Activated CD8-positive, alpha-beta T cell treated with anti-CD3 and anti-CD28 coated beads, Interleukin-2, amount 10 ng/mL, durations not matched to agents 7 days and 5 days (primary cell): ENCODE measurements around the gene SUSD3. TPM values are rescaled to one million over a fixed set of nuclear protein-coding genes. Genes with fewer than 3 reads are reported as not detected.

Source experiments
- ATAC-seq: fragments of 150-1000 bp; cut with Tn5 transposase; one replicate; pipeline ENCODE4 v1.10.0; 2021; ENCODE audit warnings: moderate library complexity
- CTCF ChIA-PET: fragments of 350-600 bp; sonication (Branson Sonifier 250); formaldehyde crosslinking; loops from one replicate; lab custom pipeline; 2021; ENCODE audit warnings: antibody characterized with exemption; lab: Charles Lee
- POLR2A ChIA-PET: fragments of 350-600 bp; sonication (Branson Sonifier 250); formaldehyde crosslinking; loops from one replicate; lab custom pipeline; 2021; ENCODE audit warnings: antibody characterized with exemption; lab: Charles Lee
- DNase-seq: peaks from one replicate; pipeline ENCODE4 v3.0.0-alpha.2; 2020
- H3K27ac Mint-ChIP-seq: one replicate; pipeline ENCODE4 v1.8.0; 2021; ENCODE audit warnings: mild to moderate bottlenecking, mixed read lengths
- H3K27me3 Mint-ChIP-seq: one replicate; pipeline ENCODE4 v1.8.0; 2021; ENCODE audit warnings: low read depth, mixed read lengths
- H3K36me3 Mint-ChIP-seq: one replicate; pipeline ENCODE4 v1.8.0; 2021; ENCODE audit warnings: low read depth, mixed read lengths
- H3K4me1 Mint-ChIP-seq: one replicate; pipeline ENCODE4 v1.8.0; 2021; ENCODE audit warnings: low read depth, mixed read lengths
- H3K4me3 Mint-ChIP-seq: one replicate; pipeline ENCODE4 v1.8.0; 2021; ENCODE audit warnings: mild to moderate bottlenecking, mixed read lengths
- H3K9me3 Mint-ChIP-seq: one replicate; pipeline ENCODE4 v1.8.0; 2022; ENCODE audit warnings: mixed read lengths; ENCODE audit not compliant: insufficient read depth
- total RNA-seq, 2 experiments: library from RNA; stranded (reverse); gene quantifications; one replicate each; pipeline ENCODE4 v1.2.3, GENCODE V29; 2021

Gene SUSD3
- total RNA-seq, 2 experiments from 2014 or later = 57.9 to 59.6 TPM

- H3K9me3 Mint-ChIP-seq = no peaks in the 10 kb centered on the region
- peaks cover 42% of the 10 kb centered on the region for H3K4me1 Mint-ChIP-seq
- H3K36me3 Mint-ChIP-seq = peaks cover 12% of the 10 kb centered on the region
- DNase-seq (no peak), ATAC-seq (no peak)
- ChIA-PET POLR2A (interaction anchor here (1.2 kb wide), 1 partner anchor 10 kb away, joined by 4 read pairs; no protein-coding TSS in a partner anchor), CTCF (interaction anchor here (1.3 to 1.5 kb wide), 2 partner anchors 36 to 69 kb away, joined by 3 to 6 read pairs; no protein-coding TSS in a partner anchor)
- no peak overlapping the region for H3K4me3 Mint-ChIP-seq
- peak overlapping the region; percentile 15 for H3K27ac Mint-ChIP-seq
- no peaks in the 10 kb centered on the region for H3K27me3 Mint-ChIP-seq
Observed at GRCh38 chr9:93039976-93040375, 18.5 kb upstream of the SUSD3 start.

GRCh38 chr9:93040409-93040808 lies 18.1 kb upstream of the SUSD3 start:
- H3K4me3 Mint-ChIP-seq = no peak overlapping the region
- H3K36me3 Mint-ChIP-seq = peaks cover 12% of the 10 kb centered on the region
- POLR2A ChIA-PET = interaction anchor here (0.7 kb wide), 1 partner anchor 12 kb away, joined by 4 read pairs; no protein-coding TSS in a partner anchor
- peak overlapping the region; percentile 15 for H3K27ac Mint-ChIP-seq
- CTCF ChIA-PET = interaction anchor here (1.3 to 1.5 kb wide), 2 partner anchors 37 to 68 kb away, joined by 3 to 6 read pairs; no protein-coding TSS in a partner anchor
- no peaks in the 10 kb centered on the region for H3K27me3 Mint-ChIP-seq
- H3K9me3 Mint-ChIP-seq = no peaks in the 10 kb centered on the region
- ATAC-seq = no peak
- peaks cover 42% of the 10 kb centered on the region for H3K4me1 Mint-ChIP-seq
- DNase-seq = no peak

GRCh38 chr9:93041108-93041802 lies 17.2 kb upstream of the SUSD3 start:
- Mint-ChIP-seq H3K27me3 (no peaks in the 10 kb centered on the region), H3K9me3 (no peaks in the 10 kb centered on the region), H3K27ac (peak overlapping the region; percentile 79), H3K4me3 (no peak overlapping the region), H3K4me1 (peaks cover 39% of the 10 kb centered on the region), H3K36me3 (peaks cover 12% of the 10 kb centered on the region)
- POLR2A ChIA-PET = interaction anchor here (0.7 to 1.8 kb wide), 4 partner anchors 13 to 77 kb away, joined by 4 to 7 read pairs (median 4); no protein-coding TSS in a partner anchor
- DNase-seq (no peak), ATAC-seq (no peak)
- CTCF ChIA-PET = interaction anchor here (0.6 to 1.1 kb wide), 3 partner anchors 12 to 29 kb away, joined by 3 read pairs; no protein-coding TSS in a partner anchor

GRCh38 chr9:93043122-93043521 lies 15.4 kb upstream of the SUSD3 start:
- H3K27me3 Mint-ChIP-seq = peaks cover 2% of the 10 kb centered on the region
- no peak for DNase-seq
- ChIA-PET CTCF (interaction anchor here (1.9 kb wide), 1 partner anchor 16 kb away, joined by 5 read pairs; no protein-coding TSS in a partner anchor), POLR2A (no interaction called here)
- no peaks in the 10 kb centered on the region for H3K9me3 Mint-ChIP-seq
- no peak overlapping the region for H3K4me3 Mint-ChIP-seq
- no peak for ATAC-seq
- no peak overlapping the region for H3K27ac Mint-ChIP-seq
- H3K4me1 Mint-ChIP-seq = peaks cover 33% of the 10 kb centered on the region
- H3K36me3 Mint-ChIP-seq = peaks cover 9% of the 10 kb centered on the region

- ChIA-PET POLR2A (no interaction called here), CTCF (no interaction called here)
- H3K27me3 Mint-ChIP-seq = peaks cover 4% of the 10 kb centered on the region
- ATAC-seq = no peak
- H3K9me3 Mint-ChIP-seq = no peaks in the 10 kb centered on the region
- DNase-seq = no peak
- no peak overlapping the region for H3K27ac Mint-ChIP-seq
- H3K4me3 Mint-ChIP-seq = no peak overlapping the region
- H3K4me1 Mint-ChIP-seq = peaks cover 44% of the 10 kb centered on the region
- peaks cover 9% of the 10 kb centered on the region for H3K36me3 Mint-ChIP-seq
Observed at GRCh38 chr9:93045521-93045920, 13.0 kb upstream of the SUSD3 start.

GRCh38 chr9:93048566-93049448 lies 9.7 kb upstream of the SUSD3 start:
- ATAC-seq (peak; percentile 77), DNase-seq (peak; percentile 58)
- POLR2A ChIA-PET = interaction anchor here (0.6 to 1.4 kb wide), 3 partner anchors 15 to 23 kb away, joined by 3 to 4 read pairs (median 3); no protein-coding TSS in a partner anchor
- Mint-ChIP-seq H3K4me3 (no peak overlapping the region), H3K36me3 (peaks cover 4% of the 10 kb centered on the region), H3K4me1 (peaks cover 23% of the 10 kb centered on the region), H3K27ac (peak overlapping the region; percentile 32), H3K27me3 (peaks cover 4% of the 10 kb centered on the region), H3K9me3 (no peaks in the 10 kb centered on the region)
- CTCF ChIA-PET = interaction anchor here (1.1 to 1.6 kb wide), 2 partner anchors 12 to 28 kb away, joined by 4 read pairs; no protein-coding TSS in a partner anchor

GRCh38 chr9:93049491-93049890 lies 9.0 kb upstream of the SUSD3 start:
- peak overlapping the region; percentile 61 for H3K27ac Mint-ChIP-seq
- ChIA-PET CTCF (interaction anchor here (1.6 to 1.8 kb wide), 2 partner anchors 28 to 46 kb away, joined by 4 to 5 read pairs; no protein-coding TSS in a partner anchor), POLR2A (interaction anchor here (0.6 to 1.4 kb wide), 3 partner anchors 10 to 24 kb away, joined by 3 to 4 read pairs (median 3); no protein-coding TSS in a partner anchor)
- no peak for ATAC-seq
- H3K36me3 Mint-ChIP-seq = peaks cover 4% of the 10 kb centered on the region
- H3K9me3 Mint-ChIP-seq = no peaks in the 10 kb centered on the region
- peaks cover 4% of the 10 kb centered on the region for H3K27me3 Mint-ChIP-seq
- no peak for DNase-seq
- no peak overlapping the region for H3K4me3 Mint-ChIP-seq
- H3K4me1 Mint-ChIP-seq = peaks cover 24% of the 10 kb centered on the region

GRCh38 chr9:93050231-93050630 lies 8.3 kb upstream of the SUSD3 start:
- CTCF ChIA-PET = interaction anchor here (1.3 to 1.8 kb wide), 3 partner anchors 25 to 47 kb away, joined by 3 to 5 read pairs (median 4); no protein-coding TSS in a partner anchor
- POLR2A ChIA-PET = interaction anchor here (1.0 kb wide), 1 partner anchor 11 kb away, joined by 4 read pairs; no protein-coding TSS in a partner anchor
- H3K4me1 Mint-ChIP-seq = peaks cover 29% of the 10 kb centered on the region
- H3K9me3 Mint-ChIP-seq = no peaks in the 10 kb centered on the region
- no peak overlapping the region for H3K27ac Mint-ChIP-seq
- DNase-seq (no peak), ATAC-seq (no peak)
- H3K4me3 Mint-ChIP-seq = no peak overlapping the region
- H3K36me3 Mint-ChIP-seq = peaks cover 4% of the 10 kb centered on the region
- peaks cover 4% of the 10 kb centered on the region for H3K27me3 Mint-ChIP-seq

- H3K4me3 Mint-ChIP-seq = no peak overlapping the region
- H3K27ac Mint-ChIP-seq = no peak overlapping the region
- CTCF ChIA-PET = interaction anchor here (1.3 to 2.5 kb wide), 3 partner anchors 23 to 48 kb away, joined by 3 to 8 read pairs (median 4); no protein-coding TSS in a partner anchor
- POLR2A ChIA-PET = interaction anchor here (0.6 to 0.9 kb wide), 2 partner anchors 12 to 23 kb away, joined by 4 read pairs; no protein-coding TSS in a partner anchor
- peaks cover 4% of the 10 kb centered on the region for H3K27me3 Mint-ChIP-seq
- DNase-seq (no peak), ATAC-seq (no peak)
- no peaks in the 10 kb centered on the region for H3K36me3 Mint-ChIP-seq
- H3K4me1 Mint-ChIP-seq = peaks cover 31% of the 10 kb centered on the region
- H3K9me3 Mint-ChIP-seq = no peaks in the 10 kb centered on the region
Observed at GRCh38 chr9:93051680-93052089, 6.8 kb upstream of the SUSD3 start.

GRCh38 chr9:93052791-93053540 lies 5.5 kb upstream of the SUSD3 start:
- Mint-ChIP-seq H3K27me3 (peaks cover 2% of the 10 kb centered on the region), H3K4me3 (no peak overlapping the region), H3K27ac (no peak overlapping the region), H3K4me1 (peaks cover 42% of the 10 kb centered on the region), H3K36me3 (no peaks in the 10 kb centered on the region), H3K9me3 (no peaks in the 10 kb centered on the region)
- POLR2A ChIA-PET = interaction anchor here (0.9 to 1.7 kb wide), 3 partner anchors 11 to 25 kb away, joined by 3 to 6 read pairs (median 4); no protein-coding TSS in a partner anchor
- DNase-seq (no peak), ATAC-seq (no peak)
- CTCF ChIA-PET = interaction anchor here (0.8 to 2.5 kb wide), 3 partner anchors 11 to 49 kb away, joined by 3 to 8 read pairs (median 3); no protein-coding TSS in a partner anchor
